Stomach (tissue), 9 donors: ENCODE data around the gene NSRP1. TPM values are rescaled to one million over a fixed set of nuclear protein-coding genes. Genes with fewer than 3 reads are reported as not detected.

Experiments
- DNase-seq, 2 donors: peaks; one replicate each; pipeline versions ENCODE4 v3.0.0 to v3.0.0-alpha.2; 2013 to 2019
- H3K27ac ChIP-seq, 5 donors: fragments of 200-600 bp in 4 of 5; sonication (generic) in 4 of 5; one replicate each; pipeline ENCODE4 v1.5.1; 2013 to 2019; ENCODE audit warnings: mild to moderate bottlenecking in 1 of 5, moderate library complexity in 1 of 5
- H3K27me3 ChIP-seq, 3 donors: fragments of 200-600 bp; sonication (generic); one replicate each; pipeline ENCODE4 v1.5.1; 2017 to 2019; ENCODE audit warnings: mixed run types in 1 of 3
- H3K36me3 ChIP-seq, 4 donors: fragments of 200-600 bp; sonication (generic); 1 replicate in 3 of 4; 2 replicates in 1 of 4; pipeline ENCODE4 v1.5.1; 2016 to 2019
- H3K4me1 ChIP-seq, 4 donors: fragments of 200-600 bp; sonication (generic); one replicate each; pipeline ENCODE4 v1.5.1; 2016 to 2019
- H3K4me3 ChIP-seq, 4 donors: fragments of 200-600 bp; sonication (generic) in 3 of 4; one replicate each; pipeline ENCODE4 v1.5.1; 2016 to 2019; ENCODE audit warnings: mild to moderate bottlenecking in 1 of 4
- H3K9me3 ChIP-seq, 4 donors: fragments of 200-600 bp; sonication (generic); one replicate each; pipeline ENCODE4 v1.5.1; 2016 to 2019
- CTCF ChIP-seq, 7 experiments: fragments of 450-650 bp in 4 of 7; fragments of 200-600 bp in 3 of 7; sonication (generic) in 3 of 7; IDR thresholded peaks; one replicate each; pipeline ENCODE4 v1.5.1; 2016 to 2019; ENCODE audit warnings: antibody characterized with exemption in 7 of 7, control low read depth in 2 of 7, mild to moderate bottlenecking in 1 of 7
- EP300 ChIP-seq: sonication (generic); formaldehyde crosslinking; IDR thresholded peaks from one replicate; pipeline ENCODE4 v1.6.1; 2017; ENCODE audit warnings: antibody characterized with exemption
- POLR2A ChIP-seq, 4 donors: fragments of 450-650 bp; IDR thresholded peaks; one replicate each; pipeline ENCODE4 v1.6.1; 2016; ENCODE audit warnings: antibody characterized with exemption in 4 of 4, control low read depth in 2 of 4, mild to moderate bottlenecking in 1 of 4, moderate library complexity in 1 of 4
- POLR2AphosphoS5 ChIP-seq, 3 donors: sonication (generic); formaldehyde crosslinking; IDR thresholded peaks; one replicate each; pipeline ENCODE4 v1.6.1; 2016; ENCODE audit warnings: antibody characterized with exemption in 3 of 3
- WGBS, 5 donors: extraction: QIAGEN DNeasy Blood & Tissue Kit in 3 of 5; methylation state at CpG; one replicate each; pipeline versions ENCODE4 v1.1.5 to v1.1.7; 2013 to 2018; 5-methylcytosine and 5-hydroxymethylcytosine counted together
- intact Hi-C: fragments of 100-400 bp; cut with DNase I; formaldehyde crosslinking; loops from one replicate; pipeline ENCODE4 v1.15.1; 2023; ENCODE audit warnings: low total_unique reads
- polyA plus RNA-seq, 3 donors: library from polyadenylated mRNA; stranded (reverse); fragments of 200-250 nt; gene quantifications; one replicate each; pipeline ENCODE4 v1.2.3, GENCODE V29; 2013
- total RNA-seq, 5 donors: library from RNA; depleted of rRNA; stranded (reverse); fragments of >200 nt; gene quantifications; one replicate each; pipeline versions ENCODE4 v1.1.0 to v1.2.3, GENCODE V29; 2014 to 2016
- donor health status: healthy with polysubstance abuse.
- donor health status: Bipolar disorder and iron deficiency.
- donor health status: healthy.

NSRP1 gene
- total and polyA plus RNA-seq, 8 donors: 5.4 to 110 (median 26.9) TPM

- 68 to 81% (median 71%) methylated on average over 11 to 13 of the region's 13 CpGs for WGBS, 5 donors
- H3K27me3 ChIP-seq: no peaks in the 10 kb centered on the region
- no peak overlapping the region for H3K4me3 ChIP-seq
- H3K4me1 ChIP-seq: no peaks in the 10 kb centered on the region
- H3K36me3 ChIP-seq: no peaks in the 10 kb centered on the region
- H3K9me3 ChIP-seq: no peaks in the 10 kb centered on the region
- no peak overlapping the region for H3K27ac ChIP-seq
- intact Hi-C loops: no loop called here
- peak in 1 of 2 donors; percentile 16 for DNase-seq
- TF ChIP-seq POLR2A (IDR thresholded peaks at IDR 0.05) (no peak), EP300 (no peak), POLR2AphosphoS5 (IDR thresholded peaks at IDR 0.05) (no peak), CTCF (IDR thresholded peaks at IDR 0.05) (no peak)
Observed at GRCh38 chr17:30222721-30223175, 106.1 kb downstream of the NSRP1 start.

GRCh38 chr17:30224419-30224960, 107.9 kb downstream of the NSRP1 start:
- intact Hi-C loops: no loop called here
- H3K36me3 ChIP-seq: no peaks in the 10 kb centered on the region
- TF ChIP-seq POLR2A (IDR thresholded peaks at IDR 0.05) (no peak), POLR2AphosphoS5 (IDR thresholded peaks at IDR 0.05) (no peak)
- WGBS, 5 donors: 62 to 84% (median 73%) methylated on average over 8 of the region's 8 CpGs
- H3K4me3 ChIP-seq: no peak overlapping the region
- no peaks in the 10 kb centered on the region for H3K4me1 ChIP-seq
- H3K27ac ChIP-seq: no peak overlapping the region
- DNase-seq: no peak
- H3K9me3 ChIP-seq: no peaks in the 10 kb centered on the region
- no peaks in the 10 kb centered on the region for H3K27me3 ChIP-seq

- no peaks in the 10 kb centered on the region for H3K27me3 ChIP-seq
- 76 to 86% (median 77%) methylated on average over 3 of the region's 3 CpGs for WGBS, 5 donors
- no peak overlapping the region for H3K4me3 ChIP-seq
- H3K4me1 ChIP-seq: no peaks in the 10 kb centered on the region
- no peak for TF ChIP-seq POLR2AphosphoS5 (IDR thresholded peaks at IDR 0.05)
- TF ChIP-seq CTCF (IDR thresholded peaks at IDR 0.05): no peak
- no peak for TF ChIP-seq POLR2A (IDR thresholded peaks at IDR 0.05)
- TF ChIP-seq EP300: no peak
- H3K9me3 ChIP-seq: no peaks in the 10 kb centered on the region
- intact Hi-C loops: no loop called here
- H3K27ac ChIP-seq: no peak overlapping the region
- DNase-seq: no peak
- H3K36me3 ChIP-seq: no peaks in the 10 kb centered on the region
Observed at GRCh38 chr17:30225112-30225511, 108.5 kb downstream of the NSRP1 start.

GRCh38 chr17:30225919-30226553, 109.4 kb downstream of the NSRP1 start:
- intact Hi-C loops: no loop called here
- no peak for DNase-seq
- no peaks in the 10 kb centered on the region for H3K4me1 ChIP-seq
- H3K27ac ChIP-seq: no peak overlapping the region
- no peaks in the 10 kb centered on the region for H3K27me3 ChIP-seq
- H3K4me3 ChIP-seq: no peak overlapping the region
- H3K9me3 ChIP-seq: no peaks in the 10 kb centered on the region
- H3K36me3 ChIP-seq: no peaks in the 10 kb centered on the region
- WGBS, 5 donors: 69 to 85% (median 79%) methylated on average over 15 of the region's 15 CpGs
- TF ChIP-seq POLR2AphosphoS5 (IDR thresholded peaks at IDR 0.05) (no peak), CTCF (IDR thresholded peaks at IDR 0.05) (no peak), POLR2A (IDR thresholded peaks at IDR 0.05) (no peak), EP300 (no peak)

GRCh38 chr17:30226878-30227277, 110.3 kb downstream of the NSRP1 start:
- Histone ChIP-seq H3K27ac (no peak overlapping the region), H3K4me3 (no peak overlapping the region), H3K36me3 (no peaks in the 10 kb centered on the region), H3K27me3 (no peaks in the 10 kb centered on the region), H3K4me1 (no peaks in the 10 kb centered on the region), H3K9me3 (no peaks in the 10 kb centered on the region)
- intact Hi-C loops: no loop called here
- WGBS, 5 donors: 83 to 91% (median 86%) methylated on average over 10 of the region's 10 CpGs
- no peak for TF ChIP-seq POLR2A (IDR thresholded peaks at IDR 0.05)
- no peak for TF ChIP-seq EP300
- no peak for TF ChIP-seq CTCF (IDR thresholded peaks at IDR 0.05)
- no peak for TF ChIP-seq POLR2AphosphoS5 (IDR thresholded peaks at IDR 0.05)
- no peak for DNase-seq
